DOHH2 (cell line): ENCODE measurements around the gene SGCD.

Experiments
- H3F3A ChIP-seq: fragments of 200-600 bp; sonication (generic), shearing (Covaris generic); 2 replicates; pipeline ENCODE4 v1.6.0; 2016; ENCODE audit warnings: antibody characterized with exemption, mild to moderate bottlenecking; ENCODE audit not compliant: control insufficient read depth, insufficient read depth
- H3K27ac ChIP-seq: fragments of 200-600 bp; sonication (generic); 2 replicates; pipeline ENCODE4 v1.5.1; 2014; ENCODE audit warnings: low read depth, mild to moderate bottlenecking, low read length, moderate library complexity
- H3K27me3 ChIP-seq: fragments of 200-600 bp; sonication (generic); 2 replicates; pipeline ENCODE4 v1.6.1; 2014; ENCODE audit warnings: mild to moderate bottlenecking, low read length, mixed read lengths; ENCODE audit not compliant: control insufficient read depth
- H3K36me3 ChIP-seq: fragments of 200-600 bp; sonication (generic); 2 replicates; pipeline ENCODE4 v1.6.1; 2014; ENCODE audit warnings: mild to moderate bottlenecking, low read length, moderate library complexity, mixed read lengths; ENCODE audit not compliant: control insufficient read depth
- H3K4me1 ChIP-seq: fragments of 200-600 bp; sonication (generic); 2 replicates; pipeline ENCODE4 v1.6.1; 2014; ENCODE audit warnings: mild to moderate bottlenecking, low read length, mixed read lengths; ENCODE audit not compliant: control insufficient read depth
- H3K4me2 ChIP-seq: fragments of 200-600 bp; sonication (generic); 2 replicates; pipeline ENCODE4 v1.6.0; 2014; ENCODE audit warnings: mild to moderate bottlenecking, low read length, moderate library complexity
- H3K4me3 ChIP-seq: fragments of 200-600 bp; sonication (generic); 2 replicates; pipeline ENCODE4 v1.5.1; 2014; ENCODE audit warnings: mild to moderate bottlenecking, low read length, mixed read lengths
- H3K79me2 ChIP-seq: fragments of 200-600 bp; sonication (generic); 2 replicates; pipeline ENCODE4 v1.6.1; 2014; ENCODE audit warnings: mild to moderate bottlenecking, low read length, mixed read lengths; ENCODE audit not compliant: control insufficient read depth
- H3K9me2 ChIP-seq: fragments of 200-600 bp; sonication (generic); replicated peaks from 2 replicates; pipeline ENCODE4 v1.6.1; 2014; ENCODE audit warnings: mild to moderate bottlenecking, low read length, mixed read lengths; ENCODE audit not compliant: control insufficient read depth
- H3K9me3 ChIP-seq: fragments of 200-600 bp; sonication (generic); 2 replicates; pipeline ENCODE4 v1.6.1; 2014; ENCODE audit warnings: antibody characterized with exemption, low read length, mixed read lengths; ENCODE audit not compliant: control insufficient read depth, insufficient read depth
- H4K20me1 ChIP-seq: fragments of 200-600 bp; sonication (generic); 2 replicates; pipeline ENCODE4 v1.6.0; 2014; ENCODE audit warnings: low read depth, mild to moderate bottlenecking, antibody characterized with exemption, low read length, moderate library complexity; ENCODE audit not compliant: control insufficient read depth, insufficient read depth
- EZH2phosphoT487 ChIP-seq: fragments of 200-600 bp; sonication (generic); IDR thresholded peaks from 2 replicates; pipeline ENCODE4 v1.6.1; 2017; ENCODE audit warnings: borderline replicate concordance, mild to moderate bottlenecking, antibody characterized with exemption, low read length, moderate library complexity, mixed read lengths
- TF ChIP-seq, protein P1 (sequence below): fragments of 200-600 bp; sonication (generic); IDR thresholded peaks from one replicate; pipeline ENCODE4 v1.5.1; 2014; ENCODE audit warnings: antibody characterized with exemption, mild to moderate bottlenecking, low read depth, low read length; ENCODE audit not compliant: poor library complexity, severe bottlenecking

The SGCD gene

DNA sequence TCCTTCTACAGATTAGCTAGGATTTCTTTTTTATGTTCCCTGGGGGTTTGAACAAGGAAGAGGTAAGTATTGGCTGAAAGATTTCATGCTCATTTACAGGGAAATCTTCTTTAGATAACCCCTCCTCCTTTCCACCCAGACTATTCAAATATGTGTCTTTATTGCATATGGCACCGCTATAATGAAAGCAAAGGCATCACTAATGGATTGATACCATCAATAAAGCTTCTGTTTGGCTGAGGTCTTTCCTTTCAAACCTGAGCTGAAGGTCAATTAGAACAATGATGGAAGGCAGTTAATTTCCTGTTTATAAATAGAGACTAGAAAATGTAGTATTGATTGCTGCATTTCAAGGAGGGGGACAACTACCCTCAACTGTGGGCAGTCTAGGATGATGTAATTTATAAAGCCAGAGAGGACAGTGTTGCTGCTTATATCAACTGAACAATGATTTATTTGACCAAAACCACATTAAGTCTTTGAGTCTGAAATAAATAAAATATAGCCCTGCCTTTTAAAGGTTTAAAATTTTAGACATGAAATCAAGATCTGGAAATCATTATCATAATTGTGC is 132.9 kb downstream of the SGCD start:
- Histone ChIP-seq H4K20me1 (no peaks in the 10 kb centered on the region), H3K27me3 (no peaks in the 10 kb centered on the region), H3K4me1 (no peaks in the 10 kb centered on the region), H3K9me2 (no peaks in the 10 kb centered on the region), H3K9me3 (no peaks in the 10 kb centered on the region), H3K79me2 (no peaks in the 10 kb centered on the region), H3K4me2 (no peak overlapping the region), H3K36me3 (no peaks in the 10 kb centered on the region), H3K4me3 (no peak overlapping the region), H3F3A (no peaks in the 10 kb centered on the region), H3K27ac (no peak overlapping the region)
- TF ChIP-seq EZH2phosphoT487: no peak
- TF ChIP-seq, protein P1, sequence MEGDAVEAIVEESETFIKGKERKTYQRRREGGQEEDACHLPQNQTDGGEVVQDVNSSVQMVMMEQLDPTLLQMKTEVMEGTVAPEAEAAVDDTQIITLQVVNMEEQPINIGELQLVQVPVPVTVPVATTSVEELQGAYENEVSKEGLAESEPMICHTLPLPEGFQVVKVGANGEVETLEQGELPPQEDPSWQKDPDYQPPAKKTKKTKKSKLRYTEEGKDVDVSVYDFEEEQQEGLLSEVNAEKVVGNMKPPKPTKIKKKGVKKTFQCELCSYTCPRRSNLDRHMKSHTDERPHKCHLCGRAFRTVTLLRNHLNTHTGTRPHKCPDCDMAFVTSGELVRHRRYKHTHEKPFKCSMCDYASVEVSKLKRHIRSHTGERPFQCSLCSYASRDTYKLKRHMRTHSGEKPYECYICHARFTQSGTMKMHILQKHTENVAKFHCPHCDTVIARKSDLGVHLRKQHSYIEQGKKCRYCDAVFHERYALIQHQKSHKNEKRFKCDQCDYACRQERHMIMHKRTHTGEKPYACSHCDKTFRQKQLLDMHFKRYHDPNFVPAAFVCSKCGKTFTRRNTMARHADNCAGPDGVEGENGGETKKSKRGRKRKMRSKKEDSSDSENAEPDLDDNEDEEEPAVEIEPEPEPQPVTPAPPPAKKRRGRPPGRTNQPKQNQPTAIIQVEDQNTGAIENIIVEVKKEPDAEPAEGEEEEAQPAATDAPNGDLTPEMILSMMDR: no peak

DNA sequence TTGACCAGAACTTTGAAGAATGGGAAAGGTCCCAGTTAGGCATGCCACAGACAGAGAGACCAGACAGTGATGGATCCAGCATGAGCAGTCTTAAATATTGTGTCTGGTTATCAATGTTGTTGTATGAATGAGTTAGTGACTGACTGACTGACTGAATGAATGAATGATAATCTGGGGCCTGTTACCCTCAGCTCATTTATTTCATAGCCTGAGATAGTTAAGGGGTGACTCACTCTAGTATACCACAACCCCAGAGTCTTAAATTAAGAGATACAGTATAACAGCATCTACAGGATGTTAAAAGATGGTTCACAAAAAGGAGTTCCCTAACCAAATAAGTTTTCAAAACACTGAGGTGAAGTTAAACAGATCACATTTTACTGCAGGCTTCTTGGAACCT is 133.5 kb downstream of the SGCD start:
- no peaks in the 10 kb centered on the region for H4K20me1 ChIP-seq
- TF ChIP-seq, protein P1: no peak
- TF ChIP-seq EZH2phosphoT487: no peak
- no peak overlapping the region for H3K4me2 ChIP-seq
- no peaks in the 10 kb centered on the region for H3K27me3 ChIP-seq
- H3K9me2 ChIP-seq: no peaks in the 10 kb centered on the region
- H3K4me1 ChIP-seq: no peaks in the 10 kb centered on the region
- no peaks in the 10 kb centered on the region for H3K79me2 ChIP-seq
- H3F3A ChIP-seq: no peaks in the 10 kb centered on the region
- no peaks in the 10 kb centered on the region for H3K9me3 ChIP-seq
- no peak overlapping the region for H3K4me3 ChIP-seq
- no peaks in the 10 kb centered on the region for H3K36me3 ChIP-seq
- H3K27ac ChIP-seq: no peak overlapping the region

DNA sequence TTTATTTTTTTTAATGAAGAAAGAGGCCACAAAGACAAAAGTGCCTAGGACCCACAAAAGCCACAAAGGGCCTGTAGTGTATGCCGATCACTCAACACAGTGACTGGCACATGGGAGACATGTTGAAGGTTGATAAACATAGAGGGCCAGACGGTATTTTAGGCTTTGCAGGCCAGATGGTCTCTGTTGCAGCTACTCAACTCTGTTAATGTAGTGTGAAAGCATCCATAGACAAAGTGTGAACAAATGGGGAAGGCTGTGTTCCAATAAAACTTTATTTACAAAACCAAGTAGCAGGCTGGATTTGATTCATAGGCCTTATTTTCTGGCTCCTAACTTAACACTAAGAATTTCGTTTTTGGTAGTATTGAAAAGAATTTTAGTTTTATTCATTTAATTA is 139.9 kb downstream of the SGCD start:
- no peak overlapping the region for H3K4me3 ChIP-seq
- H3K36me3 ChIP-seq: no peaks in the 10 kb centered on the region
- H3K27ac ChIP-seq: no peak overlapping the region
- no peaks in the 10 kb centered on the region for H3K4me1 ChIP-seq
- H3K27me3 ChIP-seq: no peaks in the 10 kb centered on the region
- H3K79me2 ChIP-seq: no peaks in the 10 kb centered on the region
- no peaks in the 10 kb centered on the region for H3F3A ChIP-seq
- H3K9me2 ChIP-seq: no peaks in the 10 kb centered on the region
- H3K9me3 ChIP-seq: no peaks in the 10 kb centered on the region
- TF ChIP-seq, protein P1: no peak
- no peak for TF ChIP-seq EZH2phosphoT487
- H4K20me1 ChIP-seq: no peaks in the 10 kb centered on the region
- no peak overlapping the region for H3K4me2 ChIP-seq

DNA sequence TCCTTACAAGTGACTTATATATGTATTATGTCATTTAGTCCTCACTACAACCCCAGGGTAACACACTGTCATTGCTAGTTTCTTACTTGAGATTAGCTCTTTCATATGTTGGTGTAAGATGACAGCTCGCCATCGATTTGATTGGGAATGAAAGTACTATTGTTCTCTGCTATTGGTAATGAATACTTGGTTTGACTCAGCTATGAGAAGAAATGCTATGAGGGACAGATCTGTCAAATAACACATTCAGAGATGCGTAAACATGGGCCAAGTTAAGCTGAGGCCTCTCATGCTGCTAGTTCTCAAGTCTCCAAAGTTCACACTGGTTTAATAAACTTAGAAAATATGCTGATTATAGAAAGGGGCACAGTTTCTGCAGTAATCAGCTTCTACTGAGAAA is 142.7 kb downstream of the SGCD start:
- no peaks in the 10 kb centered on the region for H3K9me3 ChIP-seq
- H3K4me1 ChIP-seq: no peaks in the 10 kb centered on the region
- no peak overlapping the region for H3K4me2 ChIP-seq
- H3F3A ChIP-seq: no peaks in the 10 kb centered on the region
- H3K79me2 ChIP-seq: no peaks in the 10 kb centered on the region
- no peaks in the 10 kb centered on the region for H4K20me1 ChIP-seq
- no peak overlapping the region for H3K27ac ChIP-seq
- H3K36me3 ChIP-seq: no peaks in the 10 kb centered on the region
- no peaks in the 10 kb centered on the region for H3K27me3 ChIP-seq
- H3K4me3 ChIP-seq: no peak overlapping the region
- no peak for TF ChIP-seq EZH2phosphoT487
- TF ChIP-seq, protein P1: no peak
- H3K9me2 ChIP-seq: no peaks in the 10 kb centered on the region
